H1 (cell line): ENCODE results near the gene STAP2. TPM values are rescaled to one million over a fixed set of nuclear protein-coding genes. Genes with fewer than 3 reads are reported as not detected.

Experiments used
- CTCF ChIA-PET: fragments of 300-600 bp; sonication (Branson Sonifier 250); formaldehyde crosslinking; loops from one replicate; lab custom pipeline; 2021; ENCODE audit not compliant: partially characterized antibody; lab: Charles Lee
- POLR2A ChIA-PET: fragments of 300-600 bp; sonication (Branson Sonifier 250); formaldehyde crosslinking; loops from one replicate; lab custom pipeline; 2021; ENCODE audit warnings: inconsistent platforms; ENCODE audit not compliant: partially characterized antibody; lab: Charles Lee
- DNase-seq, 2 experiments: peaks; one replicate each; pipeline versions ENCODE4 v3.0.0 to v3.0.0-alpha.2; 2010 to 2022; ENCODE audit warnings: low spot score in 2 of 2, low read depth in 1 of 2, mixed read lengths in 1 of 2
- FAIRE-seq: peaks from 2 replicates; lab custom pipeline; 2011; peaks lifted over from hg19 to GRCh38; lab: Jason Lieb, UNC
- H2AFZ ChIP-seq: 2 replicates; pipeline ENCODE4 v1.8.1; 2012; ENCODE audit warnings: low read length, inconsistent platforms
- H2AK5ac ChIP-seq: 2 replicates; pipeline ENCODE4 v1.6.1; 2013; ENCODE audit warnings: low read depth, low read length
- H2BK120ac ChIP-seq: replicated peaks from 2 replicates; pipeline ENCODE3; 2013; ENCODE audit warnings: low read depth, low read length, inconsistent platforms
- H2BK12ac ChIP-seq: 2 replicates; pipeline ENCODE4 v1.6.1; 2013; ENCODE audit warnings: low read depth, low read length
- H2BK15ac ChIP-seq: 2 replicates; pipeline ENCODE4 v1.6.1; 2013; ENCODE audit warnings: low read length
- H2BK20ac ChIP-seq: 2 replicates; pipeline ENCODE4 v1.6.1; 2013; ENCODE audit warnings: low read length
- H2BK5ac ChIP-seq: 2 replicates; pipeline ENCODE4 v1.6.1; 2013; ENCODE audit warnings: low read depth, low read length
- H3K14ac ChIP-seq: 2 replicates; pipeline ENCODE4 v1.6.1; 2013; ENCODE audit warnings: inconsistent platforms; ENCODE audit not compliant: insufficient read length
- H3K18ac ChIP-seq: 2 replicates; pipeline ENCODE4 v1.6.1; 2013; ENCODE audit warnings: low read length; ENCODE audit errors: extremely low read depth
- H3K23ac ChIP-seq: 2 replicates; pipeline ENCODE4 v1.6.1; 2013; ENCODE audit warnings: inconsistent platforms; ENCODE audit not compliant: insufficient read length
- H3K23me2 ChIP-seq: 2 replicates; pipeline ENCODE4 v1.6.1; 2013; ENCODE audit warnings: low read depth, low read length
- H3K27ac ChIP-seq: 2 replicates; pipeline ENCODE4 v1.6.1; 2011; ENCODE audit warnings: low read depth, low read length, inconsistent platforms
- H3K27me3 ChIP-seq, 4 experiments: replicated peaks in 1 of 4; 1 replicate in 1 of 4; 2 replicates in 3 of 4; pipeline versions ENCODE4 v1.6.1 to v1.8.1; 2011 to 2013; ENCODE audit warnings: low read length in 3 of 4, mild to moderate bottlenecking in 3 of 4, inconsistent platforms in 2 of 4, mixed read lengths in 2 of 4, moderate library complexity in 1 of 4; ENCODE audit not compliant: control insufficient read depth in 3 of 4, insufficient read depth in 3 of 4; ENCODE audit errors: extremely low read depth in 1 of 4
- H3K36me3 ChIP-seq, 4 experiments: 2 replicates each; pipeline versions ENCODE4 v1.6.1 to v1.8.1; 2011 to 2013; ENCODE audit warnings: mild to moderate bottlenecking in 4 of 4, low read length in 3 of 4, moderate library complexity in 2 of 4, control low read depth in 1 of 4, inconsistent platforms in 1 of 4; ENCODE audit not compliant: insufficient read depth in 4 of 4, control insufficient read depth in 2 of 4
- H3K4ac ChIP-seq: replicated peaks from 2 replicates; pipeline ENCODE3; 2013; ENCODE audit warnings: low read length, low read depth, mixed read lengths, inconsistent platforms; ENCODE audit not compliant: insufficient read length
- H3K4me1 ChIP-seq, 4 experiments: replicated peaks in 1 of 4; 1 replicate in 1 of 4; 2 replicates in 3 of 4; pipeline versions ENCODE4 v1.6.1 to v1.8.1; 2011 to 2013; ENCODE audit warnings: low read length in 3 of 4, inconsistent platforms in 2 of 4, mixed read lengths in 1 of 4; ENCODE audit not compliant: insufficient read depth in 4 of 4, control insufficient read depth in 3 of 4
- H3K4me2 ChIP-seq, 2 experiments: 2 replicates each; pipeline versions ENCODE4 v1.6.1 to v1.8.1; 2011 to 2013; ENCODE audit warnings: low read depth in 2 of 2, low read length in 2 of 2, control low read depth in 1 of 2, inconsistent platforms in 1 of 2, mild to moderate bottlenecking in 1 of 2; ENCODE audit not compliant: insufficient read depth in 1 of 2
- H3K4me3 ChIP-seq, 4 experiments: fragments of 200-600, 300-600 bp in 1 of 4; sonication (generic), shearing (Covaris generic), sonication (Bioruptor Twin) in 1 of 4; 2 replicates each; pipeline versions ENCODE4 v1.5.1 to v1.8.1; 2011 to 2016; ENCODE audit warnings: low read length in 4 of 4, low read depth in 3 of 4, control low read depth in 2 of 4, inconsistent platforms in 2 of 4, mild to moderate bottlenecking in 2 of 4, mixed read lengths in 1 of 4, moderate library complexity in 1 of 4; ENCODE audit not compliant: insufficient read depth in 2 of 4; ENCODE audit errors: extremely low read depth in 1 of 4
- H3K56ac ChIP-seq: replicated peaks from 2 replicates; pipeline ENCODE3; 2013; ENCODE audit warnings: low read depth, mild to moderate bottlenecking, mixed read lengths, low read length, inconsistent platforms; ENCODE audit not compliant: insufficient read length
- H3K79me1 ChIP-seq: 2 replicates; pipeline ENCODE4 v1.6.1; 2013; ENCODE audit warnings: low read depth, low read length, control low read depth
- H3K79me2 ChIP-seq, 2 experiments: 2 replicates each; pipeline versions ENCODE4 v1.6.1 to v1.8.1; 2012 to 2013; ENCODE audit warnings: low read length in 2 of 2, mild to moderate bottlenecking in 2 of 2, inconsistent platforms in 1 of 2; ENCODE audit not compliant: insufficient read depth in 2 of 2, control insufficient read depth in 1 of 2
- H3K9ac ChIP-seq, 4 experiments: replicated peaks in 1 of 4; 1 replicate in 1 of 4; 2 replicates in 3 of 4; pipeline versions ENCODE4 v1.6.1 to v1.8.1; 2011 to 2013; ENCODE audit warnings: low read depth in 3 of 4, low read length in 3 of 4, control low read depth in 2 of 4, mild to moderate bottlenecking in 2 of 4, moderate library complexity in 2 of 4, inconsistent platforms in 1 of 4; ENCODE audit errors: extremely low read depth in 1 of 4
- H3K9me3 ChIP-seq, 2 experiments: 2 replicates each; pipeline versions ENCODE4 v1.6.1 to v1.8.1; 2012 to 2013; ENCODE audit warnings: mild to moderate bottlenecking in 2 of 2, moderate library complexity in 2 of 2, control low read depth in 1 of 2, inconsistent platforms in 1 of 2, low read depth in 1 of 2, low read length in 1 of 2, mixed read lengths in 1 of 2; ENCODE audit not compliant: insufficient read depth in 2 of 2
- H4K20me1 ChIP-seq, 2 experiments: replicated peaks in 1 of 2; 2 replicates each; pipeline versions ENCODE3 to v1.8.1; 2011 to 2013; ENCODE audit warnings: inconsistent platforms in 2 of 2, low read length in 2 of 2, mild to moderate bottlenecking in 1 of 2; ENCODE audit not compliant: insufficient read depth in 2 of 2, control insufficient read depth in 1 of 2
- H4K5ac ChIP-seq: 2 replicates; pipeline ENCODE4 v1.6.1; 2013; ENCODE audit warnings: low read length, low read depth, mixed read lengths, inconsistent platforms; ENCODE audit not compliant: insufficient read length
- H4K8ac ChIP-seq: 2 replicates; pipeline ENCODE4 v1.8.0; 2013; ENCODE audit warnings: mild to moderate bottlenecking, moderate library complexity, low read length, inconsistent platforms; ENCODE audit not compliant: insufficient read depth; ENCODE audit errors: extremely low read depth
- H4K91ac ChIP-seq: replicated peaks from 2 replicates; pipeline ENCODE3; 2013; ENCODE audit warnings: low read length, mixed read lengths, inconsistent platforms; ENCODE audit not compliant: insufficient read length
- EGR1 ChIP-seq: IDR thresholded peaks from 2 replicates; pipeline ENCODE4 v1.6.1; 2011; ENCODE audit warnings: low read depth, low read length, borderline replicate concordance
- HDAC2 ChIP-seq, 2 experiments: fragments of 300-600 bp in 1 of 2; sonication (generic) in 1 of 2; IDR thresholded peaks; 2 replicates each; pipeline ENCODE4 v1.6.1; 2011 to 2012; ENCODE audit warnings: low read depth in 2 of 2, low read length in 2 of 2, mild to moderate bottlenecking in 2 of 2, moderate library complexity in 2 of 2, borderline replicate concordance in 1 of 2, inconsistent platforms in 1 of 2
- WGBS, 2 experiments: shearing (Covaris generic) in 1 of 2; methylation state at CpG; one replicate each; pipeline versions ENCODE4 v1.1.6 to v1.1.7; 2013 to 2015; ENCODE audit warnings: low lambda C conversion rate in 2 of 2, mixed read lengths in 2 of 2, inconsistent platforms in 1 of 2, low coverage in 1 of 2, missing lambda C conversion rate in 1 of 2; ENCODE audit not compliant: insufficient replicate concordance in 2 of 2, insufficient coverage in 1 of 2, insufficient read length in 1 of 2; ENCODE audit errors: extremely low coverage in 1 of 2, missing lambda C conversion rate in 1 of 2; 5-methylcytosine and 5-hydroxymethylcytosine counted together
- polyA plus RNA-seq, 7 experiments: library from polyadenylated mRNA; depleted of rRNA in 3 of 7; stranded (reverse) in 5 of 7; unstranded in 2 of 7; fragments of >200 nt in 5 of 7; fragments of 200-250 nt in 2 of 7; gene quantifications; 1 replicate in 5 of 7; 2 replicates in 1 of 7; 4 replicates in 1 of 7; pipeline versions ENCODE4 v1.2.1 to v1.2.3, GENCODE V29; 2011 to 2013; ENCODE audit warnings: missing spikeins in 2 of 7, mixed read lengths in 2 of 7
- total RNA-seq: library from RNA; stranded (reverse); fragmentation: NEBNext Ultra II Directional; extraction: Animal tissue kit (Norgen Biotek cat#: 25700); gene quantifications from 2 replicates; pipeline ENCODE4 v1.2.1, GENCODE V29; 2021

Gene STAP2
- total and polyA plus RNA-seq, 2 of the 8 experiments (the other 6 are each of a cell fraction or from before 2014, with no cell fraction given) = 15.3 to 37.3 TPM

- H4K20me1 ChIP-seq = peaks cover 0 to 5% of the 10 kb centered on the region in 2 experiments
- no peaks in the 10 kb centered on the region for H3K9me3 ChIP-seq
- TF ChIP-seq EGR1 (0 out of 2 replicates have a peak, but pooled peaks have one; percentile 13), HDAC2 (IDR thresholded peaks at IDR 0.05; ENCODE audit: borderline replicate concordance in 1 of 2, low read depth in 2 of 2, low read length in 2 of 2) (no peak)
- H2AFZ ChIP-seq = no peak overlapping the region
- no peak overlapping the region for H2BK12ac ChIP-seq
- peak overlapping the region; percentile 28 for H2BK120ac ChIP-seq
- H3K4me1 ChIP-seq = peaks cover 0 to 17% (median 8%) of the 10 kb centered on the region in 4 experiments; a peak in 6 of 7 replicates
- ChIA-PET CTCF (interaction anchor here (0.8 to 20.4 kb wide), 9 partner anchors 8 to 70 kb away, joined by 3 to 311 read pairs (median 4); partner anchors contain the start of genes SH3GL1 and SHD), POLR2A (interaction anchor here (0.8 to 5.6 kb wide), 28 partner anchors 10 to 165 kb away, joined by 3 to 72 read pairs (median 6); partner anchors contain the start of genes CHAF1A, FSD1 and YJU2)
- 0 out of 2 replicates have a peak overlapping the region, but pooled peaks have one; percentile 46 for H2BK15ac ChIP-seq
- H2BK20ac ChIP-seq = no peak overlapping the region
- peak overlapping the region; percentile 98 for H3K56ac ChIP-seq
- H2AK5ac ChIP-seq = no peak overlapping the region
- H3K14ac ChIP-seq = no peak overlapping the region
- H3K4ac ChIP-seq = peak overlapping the region; percentile 46
- no peaks in the 10 kb centered on the region for H3K27me3 ChIP-seq
- H4K91ac ChIP-seq = peak overlapping the region; percentile 84
- peaks cover 0 to 5% of the 10 kb centered on the region in 2 experiments; a peak in 1 of 4 replicates for H3K79me2 ChIP-seq
- H2BK5ac ChIP-seq = peak overlapping the region; percentile 88; the same call in 1 of the 2 replicates
- H3K23me2 ChIP-seq = peaks cover 20% of the 10 kb centered on the region
- FAIRE-seq (no peak), DNase-seq (no peak)
- H3K4me2 ChIP-seq = peak overlapping the region; percentile 62 to 84
- peak overlapping the region; percentile 99 for H3K18ac ChIP-seq
- 12% methylated on average over 10 of the region's 10 CpGs; no CpG with 5 or more reads in 1 of the 2 experiments for WGBS, 2 experiments
- H3K27ac ChIP-seq = peak overlapping the region; percentile 93
- no peak overlapping the region for H3K23ac ChIP-seq
- peak overlapping the region; percentile 97 for H4K8ac ChIP-seq
- H3K4me3 ChIP-seq = peak overlapping the region; percentile 59 to 76 (median 70)
- peak overlapping the region; percentile 78 to 91 (median 90) for H3K9ac ChIP-seq
- H4K5ac ChIP-seq = peak overlapping the region; percentile 90
- H3K36me3 ChIP-seq = peaks cover 0 to 9% (median 3%) of the 10 kb centered on the region in 4 experiments; a peak in 2 of 8 replicates
- H3K79me1 ChIP-seq = no peaks in the 10 kb centered on the region
These were observed 3.6 kb upstream of the STAP2 start for GRCh38 chr19:4342314-4342614.
